GM12801 (cell line): Measurements from ENCODE around the gene CDC25A.

Source experiments
- CTCF ChIP-seq: IDR thresholded peaks from one replicate; pipeline ENCODE4 v1.5.1; 2011; ENCODE audit warnings: control low read depth; ENCODE audit not compliant: insufficient read length; ENCODE audit errors: extremely low read depth

Gene CDC25A

DNA sequence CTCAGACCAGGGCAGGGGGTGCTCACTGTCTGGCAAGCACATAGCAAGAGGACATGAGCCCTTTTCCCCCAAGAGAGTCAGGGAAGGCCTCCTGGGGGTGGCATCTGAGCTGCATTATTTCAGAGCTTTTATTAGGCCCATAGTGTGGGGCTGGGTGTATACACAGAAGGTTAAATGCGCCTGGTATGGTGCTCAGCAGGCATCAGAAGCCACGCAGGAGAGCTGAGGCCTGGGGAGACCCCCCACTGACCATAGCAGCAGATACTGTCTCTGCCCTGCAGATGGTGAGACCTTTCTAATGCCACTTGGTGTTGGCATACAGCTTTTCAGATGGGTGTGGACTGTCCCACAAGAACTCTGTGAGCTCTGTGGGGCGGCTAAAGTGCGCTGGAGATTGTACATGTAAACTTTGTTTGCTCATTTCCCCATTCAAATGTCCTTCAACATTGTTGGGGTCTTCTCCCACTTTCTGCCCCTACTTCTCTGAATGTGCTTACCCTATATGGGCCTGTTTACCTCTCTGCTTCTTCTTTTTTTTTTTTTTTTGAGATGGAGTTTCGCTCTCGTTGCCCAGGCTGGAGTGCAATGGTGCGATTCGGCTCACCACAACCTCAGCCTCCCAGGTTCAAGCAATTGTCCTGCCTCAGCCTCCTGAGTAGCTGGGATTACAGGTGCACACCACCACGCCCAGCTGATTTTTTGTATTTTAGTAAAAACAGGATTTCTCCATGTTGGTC lies 62.2 kb downstream of the CDC25A start:
- no peak for TF ChIP-seq CTCF

DNA sequence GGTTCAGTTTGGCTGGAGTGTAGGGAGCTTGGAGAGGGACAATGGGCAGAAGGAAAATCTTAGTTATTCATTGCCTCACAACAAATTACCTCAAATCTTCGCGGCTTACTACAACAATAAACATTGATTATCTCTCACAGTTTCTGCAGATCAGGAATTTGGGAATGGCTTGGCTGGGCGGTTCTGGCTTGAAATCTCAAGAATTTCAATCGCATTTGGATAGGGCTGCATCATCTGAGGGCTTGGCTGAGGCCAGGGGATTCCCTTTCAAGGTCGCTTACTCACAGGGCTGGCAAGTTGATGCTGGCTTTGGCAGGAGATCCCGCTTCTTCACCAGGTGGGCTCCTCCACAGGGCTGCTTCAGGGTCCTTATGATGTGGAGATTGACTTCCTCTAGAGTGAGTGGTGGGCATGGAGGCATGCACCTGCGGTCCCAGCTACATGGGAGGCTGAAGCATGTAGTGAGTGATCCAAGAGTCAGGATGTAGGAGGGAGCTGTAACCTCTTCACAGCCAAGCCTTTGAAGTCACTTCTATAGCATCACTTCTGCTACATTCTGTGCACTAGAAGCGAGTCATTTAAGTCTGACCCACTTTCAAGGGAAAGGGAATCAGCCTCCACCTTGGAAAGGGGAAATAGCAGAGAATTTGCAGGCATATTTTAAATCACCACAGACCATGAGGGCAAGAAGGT lies 63.1 kb downstream of the CDC25A start:
- no peak for TF ChIP-seq CTCF

DNA sequence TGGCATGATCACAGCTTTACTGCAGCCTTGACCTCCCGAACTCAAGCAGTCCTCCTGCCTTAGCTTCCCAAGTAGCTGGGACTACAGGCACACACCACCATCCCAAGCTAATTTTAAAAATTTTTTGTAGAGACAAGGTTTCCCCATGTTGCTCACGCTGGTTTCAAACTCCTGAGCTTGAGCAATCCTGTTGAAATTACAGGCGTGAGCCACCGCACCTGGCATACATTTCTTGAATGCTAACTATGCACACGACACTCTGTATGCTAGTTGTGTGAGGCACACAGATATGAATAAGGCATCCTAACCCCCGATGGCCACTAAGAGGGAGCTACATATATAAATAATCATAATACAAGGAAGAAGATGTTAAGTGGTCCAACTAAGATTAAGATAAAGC lies 64.9 kb downstream of the CDC25A start:
- no peak for TF ChIP-seq CTCF

- TF ChIP-seq CTCF = no peak
Measured at GRCh38 chr3:48122504-48122903, 65.7 kb downstream of the CDC25A start.

- TF ChIP-seq CTCF = no peak
Measured at GRCh38 chr3:48120223-48120622, 68.0 kb downstream of the CDC25A start.

DNA sequence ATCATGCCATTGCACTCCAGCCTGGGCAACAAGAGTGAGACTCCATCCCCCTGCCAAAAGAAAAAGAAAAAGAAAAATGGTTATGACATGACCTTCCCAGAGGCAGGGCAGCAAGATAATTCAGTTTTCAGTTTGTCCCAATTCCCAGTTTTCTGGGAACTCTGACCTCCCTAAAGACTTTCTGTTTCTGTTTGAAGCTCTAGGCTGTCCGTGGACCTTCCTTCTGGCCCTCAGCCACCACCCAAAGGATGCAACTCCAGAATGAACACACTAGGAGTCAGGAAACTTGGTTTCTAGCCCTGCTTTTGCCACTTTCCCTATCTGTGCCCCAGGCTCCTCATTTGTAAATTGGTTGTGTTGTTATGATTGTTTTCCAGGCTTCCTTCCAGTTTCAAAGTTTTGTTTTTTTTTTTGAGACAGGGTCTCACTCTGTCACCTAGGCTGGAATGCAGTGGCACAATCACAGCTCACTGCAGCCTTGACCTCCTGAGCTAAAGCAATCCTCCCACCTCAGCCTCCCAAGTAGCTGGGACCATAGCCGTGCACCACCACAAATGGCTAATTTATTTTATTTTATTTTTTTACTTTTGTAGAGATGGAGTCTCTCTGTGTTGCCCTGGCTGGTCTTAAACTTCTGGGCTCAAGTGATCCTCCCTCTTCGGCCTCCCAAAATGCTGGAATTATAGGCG lies 68.6 kb downstream of the CDC25A start:
- TF ChIP-seq CTCF = no peak

DNA sequence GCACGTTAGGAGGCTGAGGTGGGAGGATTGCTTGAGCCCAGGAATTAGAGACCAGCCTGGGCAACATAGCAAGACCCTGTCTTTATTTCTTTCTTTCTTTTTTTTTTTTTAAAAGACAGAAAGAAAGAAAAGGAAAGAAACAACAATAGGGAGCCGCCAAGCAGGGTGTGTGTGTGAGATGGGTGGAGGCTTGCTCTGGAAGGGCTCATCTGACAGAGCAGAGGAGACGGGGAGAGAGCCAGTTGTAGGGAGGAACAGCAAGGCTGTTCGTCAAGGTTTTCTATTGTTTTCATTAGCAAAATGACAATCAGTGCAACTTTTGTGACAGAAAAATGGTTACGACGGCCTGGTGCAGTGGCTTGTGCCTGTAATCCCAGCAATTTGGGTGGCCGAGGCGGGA lies 69.3 kb downstream of the CDC25A start:
- TF ChIP-seq CTCF = no peak
